ENCODE results near the gene DNAJC27. TPM values are rescaled to one million over a fixed set of nuclear protein-coding genes. Genes with fewer than 3 reads are reported as not detected.

DNAJC27 gene
- total and polyA plus RNA-seq, 9 of the 15 experiments (the other 6 are each of a cell fraction or from before 2014, with no cell fraction given): 0.53 to 5.9 (median 3.0) TPM

- TF ChIP-seq, protein P1, sequence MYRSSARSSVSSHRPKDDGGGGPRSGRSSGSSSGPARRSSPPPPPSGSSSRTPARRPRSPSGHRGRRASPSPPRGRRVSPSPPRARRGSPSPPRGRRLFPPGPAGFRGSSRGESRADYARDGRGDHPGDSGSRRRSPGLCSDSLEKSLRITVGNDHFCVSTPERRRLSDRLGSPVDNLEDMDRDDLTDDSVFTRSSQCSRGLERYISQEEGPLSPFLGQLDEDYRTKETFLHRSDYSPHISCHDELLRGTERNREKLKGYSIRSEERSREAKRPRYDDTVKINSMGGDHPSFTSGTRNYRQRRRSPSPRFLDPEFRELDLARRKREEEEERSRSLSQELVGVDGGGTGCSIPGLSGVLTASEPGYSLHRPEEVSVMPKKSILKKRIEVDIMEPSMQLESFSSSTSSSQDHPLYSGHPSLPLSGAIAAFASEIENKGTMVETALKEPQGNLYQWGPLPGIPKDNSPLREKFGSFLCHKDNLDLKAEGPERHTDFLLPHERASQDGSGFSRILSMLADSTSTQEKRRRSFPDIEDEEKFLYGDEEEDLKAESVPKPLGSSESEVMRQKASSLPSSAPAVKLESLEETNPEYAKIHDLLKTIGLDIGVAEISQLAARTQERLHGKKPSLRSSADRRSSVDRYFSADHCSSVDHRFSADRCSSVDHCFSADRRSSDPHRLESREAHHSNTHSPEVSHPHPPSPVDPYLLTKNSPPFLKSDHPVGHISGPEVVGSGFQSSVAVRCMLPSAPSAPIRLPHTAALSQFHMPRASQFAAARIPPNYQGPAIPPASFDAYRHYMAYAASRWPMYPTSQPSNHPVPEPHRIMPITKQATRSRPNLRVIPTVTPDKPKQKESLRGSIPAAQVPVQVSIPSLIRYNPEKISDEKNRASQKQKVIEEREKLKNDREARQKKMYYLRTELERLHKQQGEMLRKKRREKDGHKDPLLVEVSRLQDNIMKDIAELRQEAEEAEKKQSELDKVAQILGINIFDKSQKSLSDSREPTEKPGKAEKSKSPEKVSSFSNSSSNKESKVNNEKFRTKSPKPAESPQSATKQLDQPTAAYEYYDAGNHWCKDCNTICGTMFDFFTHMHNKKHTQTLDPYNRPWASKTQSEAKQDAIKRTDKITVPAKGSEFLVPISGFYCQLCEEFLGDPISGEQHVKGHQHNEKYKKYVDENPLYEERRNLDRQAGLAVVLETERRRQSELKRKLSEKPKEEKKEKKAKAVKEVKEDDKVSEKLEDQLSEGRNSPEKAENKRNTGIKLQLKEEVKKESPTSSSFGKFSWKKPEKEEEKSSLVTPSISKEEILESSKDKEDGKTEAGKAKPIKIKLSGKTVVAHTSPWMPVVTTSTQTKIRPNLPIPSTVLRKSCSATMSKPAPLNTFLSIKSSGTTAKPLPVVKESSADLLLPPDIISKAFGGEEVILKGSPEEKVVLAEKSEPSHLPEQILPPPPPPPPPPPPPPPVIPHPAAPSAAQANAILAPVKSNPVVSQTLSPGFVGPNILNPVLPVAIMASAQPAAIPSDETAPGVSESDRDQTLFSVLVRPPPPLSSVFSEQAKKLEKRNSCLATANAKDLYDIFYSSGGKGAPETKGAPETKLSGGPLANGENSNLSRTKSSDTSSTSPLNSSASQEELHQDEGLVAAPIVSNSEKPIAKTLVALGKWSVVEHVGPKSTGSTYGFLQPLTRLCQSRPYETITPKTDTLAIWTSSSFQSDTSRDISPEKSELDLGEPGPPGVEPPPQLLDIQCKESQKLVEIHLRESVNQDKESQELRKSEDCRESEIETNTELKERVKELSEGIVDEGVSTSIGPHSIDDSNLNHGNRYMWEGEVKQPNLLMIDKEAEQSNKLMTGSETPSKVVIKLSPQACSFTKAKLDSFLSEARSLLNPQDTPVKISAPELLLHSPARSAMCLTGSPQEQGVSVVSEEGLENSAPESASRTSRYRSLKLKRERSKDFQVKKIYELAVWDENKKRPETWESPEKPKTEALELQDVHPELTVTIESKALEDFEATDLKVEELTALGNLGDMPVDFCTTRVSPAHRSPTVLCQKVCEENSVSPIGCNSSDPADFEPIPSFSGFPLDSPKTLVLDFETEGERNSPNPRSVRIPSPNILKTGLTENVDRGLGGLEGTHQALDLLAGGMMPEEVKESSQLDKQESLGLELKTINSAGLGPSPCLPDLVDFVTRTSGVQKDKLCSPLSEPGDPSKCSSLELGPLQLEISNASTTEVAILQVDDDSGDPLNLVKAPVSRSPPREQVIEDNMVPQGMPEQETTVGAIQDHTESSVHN (IDR thresholded peaks at IDR 0.05; ENCODE audit: borderline replicate concordance in 1 of 2, low read depth in 1 of 2): no peak
- no peak for TF ChIP-seq NCOA6 (IDR thresholded peaks at IDR 0.05)
- TF ChIP-seq, protein P2, sequence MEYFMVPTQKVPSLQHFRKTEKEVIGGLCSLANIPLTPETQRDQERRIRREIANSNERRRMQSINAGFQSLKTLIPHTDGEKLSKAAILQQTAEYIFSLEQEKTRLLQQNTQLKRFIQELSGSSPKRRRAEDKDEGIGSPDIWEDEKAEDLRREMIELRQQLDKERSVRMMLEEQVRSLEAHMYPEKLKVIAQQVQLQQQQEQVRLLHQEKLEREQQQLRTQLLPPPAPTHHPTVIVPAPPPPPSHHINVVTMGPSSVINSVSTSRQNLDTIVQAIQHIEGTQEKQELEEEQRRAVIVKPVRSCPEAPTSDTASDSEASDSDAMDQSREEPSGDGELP (CRISPR knock-in tag; IDR thresholded peaks at IDR 0.05; ENCODE audit: borderline replicate concordance): peak; percentile 77; the same call in 1 of the 2 replicates
- TF ChIP-seq SNRNP70 (optimal IDR thresholded peaks at IDR 0.05; ENCODE audit: low read depth, low read length): no peak
- TF ChIP-seq SREBF2 (CRISPR knock-in tag; IDR thresholded peaks at IDR 0.05): no peak
- TF ChIP-seq CBFA2T3 (IDR thresholded peaks at IDR 0.05): peak; percentile 57
- no peak for TF ChIP-seq PURB (CRISPR knock-in tag; IDR thresholded peaks at IDR 0.05; ENCODE audit: low read depth)
- TF ChIP-seq, protein P3, sequence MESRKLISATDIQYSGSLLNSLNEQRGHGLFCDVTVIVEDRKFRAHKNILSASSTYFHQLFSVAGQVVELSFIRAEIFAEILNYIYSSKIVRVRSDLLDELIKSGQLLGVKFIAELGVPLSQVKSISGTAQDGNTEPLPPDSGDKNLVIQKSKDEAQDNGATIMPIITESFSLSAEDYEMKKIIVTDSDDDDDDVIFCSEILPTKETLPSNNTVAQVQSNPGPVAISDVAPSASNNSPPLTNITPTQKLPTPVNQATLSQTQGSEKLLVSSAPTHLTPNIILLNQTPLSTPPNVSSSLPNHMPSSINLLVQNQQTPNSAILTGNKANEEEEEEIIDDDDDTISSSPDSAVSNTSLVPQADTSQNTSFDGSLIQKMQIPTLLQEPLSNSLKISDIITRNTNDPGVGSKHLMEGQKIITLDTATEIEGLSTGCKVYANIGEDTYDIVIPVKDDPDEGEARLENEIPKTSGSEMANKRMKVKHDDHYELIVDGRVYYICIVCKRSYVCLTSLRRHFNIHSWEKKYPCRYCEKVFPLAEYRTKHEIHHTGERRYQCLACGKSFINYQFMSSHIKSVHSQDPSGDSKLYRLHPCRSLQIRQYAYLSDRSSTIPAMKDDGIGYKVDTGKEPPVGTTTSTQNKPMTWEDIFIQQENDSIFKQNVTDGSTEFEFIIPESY (CRISPR knock-in tag; IDR thresholded peaks at IDR 0.05): peak; percentile 15; the same call in 1 of the 2 replicates
- no peak for TF ChIP-seq ZNF561 (CRISPR knock-in tag; conservative IDR thresholded peaks at IDR 0.05)
- no peak for TF ChIP-seq SOX6 (IDR thresholded peaks at IDR 0.05)
Observed at GRCh38 chr2:24924732-24925131, 47.0 kb downstream of the DNAJC27 start (continued).

Data from K562 (cell line).